Gastroesophageal sphincter (tissue), 3 donors: ENCODE measurements around the gene CCDC85C.

ENCODE experiments used
- CTCF ChIP-seq, 4 experiments: fragments of 200-600 bp in 2 of 4; fragments of 450-650 bp in 2 of 4; sonication (generic) in 1 of 4; IDR thresholded peaks; one replicate each; pipeline ENCODE4 v1.5.1; 2017 to 2019; ENCODE audit warnings: antibody characterized with exemption in 4 of 4, mild to moderate bottlenecking in 2 of 4, moderate library complexity in 2 of 4
- POLR2AphosphoS5 ChIP-seq: sonication (generic); formaldehyde crosslinking; IDR thresholded peaks from one replicate; pipeline ENCODE4 v1.6.1; 2017; ENCODE audit warnings: antibody characterized with exemption

GRCh38 chr14:99479160-99479905 lies 124.7 kb downstream of the CCDC85C start:
- no peak for TF ChIP-seq CTCF (IDR thresholded peaks at IDR 0.05)
- TF ChIP-seq POLR2AphosphoS5: no peak
